Activated gamma-delta T cell treated with Interleukin-2 at 50 U/mL for 16 hours (primary cell): ENCODE data around the gene RYR1.
"Not testable (repeated sequence)": the region's sequence is repeated elsewhere in the genome, so short reads cannot be mapped to it uniquely, and the experiment has no call there.

Experiments
- DNase-seq: peaks from one replicate; pipeline ENCODE4 v3.0.0-alpha.2; 2020

Gene RYR1

DNA sequence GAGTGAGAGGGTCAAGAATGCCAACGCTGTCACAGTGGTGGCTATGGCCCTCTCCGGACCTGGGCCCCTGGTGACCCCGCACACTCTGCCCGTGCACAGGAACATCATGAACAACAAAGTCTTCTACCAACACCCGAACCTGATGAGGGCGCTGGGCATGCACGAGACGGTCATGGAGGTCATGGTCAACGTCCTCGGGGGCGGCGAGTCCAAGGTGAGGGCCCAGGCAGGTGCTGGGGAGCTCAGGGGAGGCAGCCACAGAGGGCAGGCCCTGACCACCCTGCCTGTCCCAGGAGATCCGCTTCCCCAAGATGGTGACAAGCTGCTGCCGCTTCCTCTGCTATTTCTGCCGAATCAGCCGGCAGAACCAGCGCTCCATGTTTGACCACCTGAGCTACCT, 62.6 kb downstream of the RYR1 start:
- DNase-seq = no peak

DNA sequence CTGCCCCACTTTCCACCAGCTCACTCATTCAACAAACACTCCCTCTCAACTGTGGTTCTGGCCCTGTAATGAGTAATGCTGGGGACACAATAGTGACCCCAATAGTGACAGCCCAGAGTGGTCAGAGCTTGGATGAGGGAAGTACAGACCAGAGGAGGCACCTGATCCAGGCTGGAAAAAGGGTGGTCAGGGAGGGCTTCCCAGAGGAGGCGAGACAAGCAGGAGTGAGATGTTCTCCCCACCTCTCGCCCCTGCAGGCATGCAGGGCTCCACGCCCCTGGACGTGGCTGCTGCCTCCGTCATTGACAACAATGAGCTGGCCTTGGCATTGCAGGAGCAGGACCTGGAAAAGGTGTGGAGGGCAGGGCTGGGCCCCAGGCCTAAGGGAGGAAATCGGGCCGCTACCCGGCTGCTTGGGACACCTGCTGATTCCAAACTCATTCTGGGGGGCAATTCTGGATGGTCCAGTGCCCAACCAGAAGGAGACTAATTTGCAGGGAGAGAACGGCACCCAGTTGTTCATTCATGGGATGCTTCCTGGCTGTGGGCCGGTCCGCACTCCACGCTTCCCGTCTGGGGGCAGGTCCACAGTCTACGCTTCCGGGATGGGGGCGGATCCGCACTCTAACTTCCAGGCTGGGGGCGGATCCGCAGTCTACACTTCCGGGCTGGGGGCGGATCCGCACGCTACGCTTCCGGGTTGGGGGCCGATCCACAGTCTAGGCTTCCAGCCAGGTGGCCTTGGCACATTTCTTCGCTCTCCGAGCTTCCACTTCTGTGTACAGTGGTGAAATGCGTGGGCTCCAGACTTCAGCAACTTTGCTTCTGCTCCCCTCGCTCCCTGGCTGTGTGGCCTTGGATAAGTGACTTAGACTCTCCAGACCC, 63.4 kb downstream of the RYR1 start:
- no peak for DNase-seq

DNA sequence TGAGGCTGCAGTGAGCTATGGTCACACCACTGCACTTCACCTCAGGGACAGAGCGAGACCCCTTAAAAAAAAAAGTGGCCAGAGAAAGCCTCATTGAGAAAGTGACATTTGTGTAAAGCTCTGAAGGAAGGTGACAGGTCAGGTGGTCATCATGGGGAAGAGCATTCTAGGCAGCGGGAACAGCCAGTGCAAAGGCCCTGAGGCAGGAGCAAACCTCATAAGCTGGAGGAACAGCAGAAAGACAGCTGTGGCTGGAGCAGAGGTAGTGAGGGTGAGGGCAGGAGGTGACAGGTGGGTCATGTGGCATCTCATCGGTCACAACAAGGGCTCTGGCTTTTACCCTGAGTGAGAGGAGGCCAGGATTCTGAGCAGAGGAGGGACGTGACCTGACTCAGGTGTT, 64.4 kb downstream of the RYR1 start:
- no peak for DNase-seq

DNA sequence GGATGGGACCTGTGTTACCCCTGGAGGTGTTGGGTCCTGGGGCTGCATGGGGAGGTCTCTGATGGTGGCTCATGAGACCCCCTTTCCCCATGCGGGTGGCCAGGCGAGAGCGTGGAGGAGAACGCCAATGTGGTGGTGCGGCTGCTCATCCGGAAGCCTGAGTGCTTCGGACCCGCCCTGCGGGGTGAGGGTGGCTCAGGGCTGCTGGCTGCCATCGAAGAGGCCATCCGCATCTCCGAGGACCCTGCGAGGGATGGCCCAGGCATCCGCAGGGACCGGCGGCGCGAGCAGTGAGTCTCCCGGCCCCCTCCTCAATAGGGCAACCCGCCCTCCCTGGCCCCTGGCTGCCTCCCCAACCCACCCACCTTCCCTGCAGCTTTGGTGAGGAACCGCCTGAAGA, 66.0 kb downstream of the RYR1 start:
- no peak for DNase-seq

DNA sequence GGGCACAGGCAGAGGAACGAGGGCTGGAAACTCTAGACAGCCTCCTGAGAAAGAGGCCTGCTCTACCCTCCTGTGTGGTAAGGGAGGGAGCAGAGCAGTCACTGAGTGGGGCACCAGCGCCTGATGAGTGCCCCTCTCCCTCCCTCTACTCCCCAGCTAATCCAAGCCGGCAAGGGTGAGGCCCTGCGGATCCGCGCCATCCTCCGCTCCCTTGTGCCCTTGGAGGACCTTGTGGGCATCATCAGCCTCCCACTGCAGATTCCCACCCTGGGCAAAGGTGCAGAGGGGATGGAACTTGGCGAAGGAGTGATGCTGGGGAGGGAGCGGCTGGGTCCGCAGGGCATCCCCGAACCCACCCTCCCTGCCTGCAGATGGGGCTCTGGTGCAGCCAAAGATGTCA, 67.0 kb downstream of the RYR1 start:
- no peak for DNase-seq

DNA sequence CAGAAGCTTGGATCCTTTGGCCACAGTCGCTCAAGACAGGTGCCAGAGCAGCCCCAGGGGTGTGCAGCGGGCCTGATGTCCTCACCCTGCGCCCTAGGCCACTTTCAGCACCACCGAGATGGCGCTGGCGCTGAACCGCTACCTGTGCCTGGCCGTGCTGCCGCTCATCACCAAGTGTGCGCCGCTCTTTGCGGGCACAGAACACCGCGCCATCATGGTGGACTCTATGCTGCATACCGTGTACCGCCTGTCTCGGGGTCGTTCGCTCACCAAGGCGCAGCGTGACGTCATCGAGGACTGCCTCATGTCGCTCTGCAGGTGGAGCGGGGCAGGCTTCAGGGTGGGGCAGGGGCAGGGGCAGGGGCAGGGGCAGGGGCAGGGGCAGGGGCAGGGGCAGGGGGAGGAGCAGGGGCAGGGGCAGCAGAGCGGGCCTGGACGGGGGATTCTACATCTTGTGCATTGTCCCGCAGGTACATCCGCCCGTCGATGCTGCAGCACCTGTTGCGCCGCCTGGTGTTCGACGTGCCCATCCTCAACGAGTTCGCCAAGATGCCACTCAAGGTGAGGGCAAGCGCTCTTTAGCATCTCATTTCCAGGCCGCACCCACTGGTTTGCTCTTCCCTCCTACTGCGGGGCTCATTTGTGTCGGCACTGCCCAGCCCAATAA, 69.1 kb downstream of the RYR1 start:
- DNase-seq = no peak

DNA sequence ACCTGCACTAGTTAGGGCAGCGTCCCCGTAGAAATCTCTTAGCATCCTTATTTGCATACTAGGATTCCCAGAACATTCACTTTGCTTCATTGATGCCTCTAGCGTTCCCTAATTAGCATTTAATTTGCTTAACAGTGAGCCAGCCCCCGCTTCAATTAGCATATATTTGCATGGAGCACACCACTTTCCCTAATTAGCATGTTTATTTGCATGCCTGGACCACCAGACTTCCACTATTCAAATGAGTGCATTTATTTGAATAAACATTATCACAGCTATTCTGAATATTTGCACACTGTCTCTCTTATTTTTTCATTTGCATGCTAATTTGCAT, 69.6 kb downstream of the RYR1 start:
- no peak for DNase-seq

DNA sequence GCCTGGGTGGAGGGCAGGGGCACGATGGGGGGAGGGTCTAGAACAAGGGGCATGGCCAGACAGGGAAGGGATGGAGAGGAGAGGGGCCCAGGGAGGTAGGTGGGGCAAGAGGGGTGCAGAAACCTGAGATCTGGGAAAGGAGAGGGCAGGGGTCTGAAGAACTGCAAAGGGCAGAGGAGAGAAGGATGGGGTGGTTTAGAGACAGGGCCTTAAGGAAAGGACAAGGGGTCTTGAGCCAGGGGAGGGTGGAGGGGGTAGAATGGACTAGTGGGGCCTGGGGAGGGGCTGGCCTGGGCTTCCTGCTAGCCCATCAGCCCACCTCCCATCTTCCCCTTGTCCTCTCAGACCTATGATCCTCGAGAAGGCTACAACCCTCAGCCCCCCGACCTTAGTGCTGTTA, 72.5 kb downstream of the RYR1 start:
- no peak for DNase-seq

DNA sequence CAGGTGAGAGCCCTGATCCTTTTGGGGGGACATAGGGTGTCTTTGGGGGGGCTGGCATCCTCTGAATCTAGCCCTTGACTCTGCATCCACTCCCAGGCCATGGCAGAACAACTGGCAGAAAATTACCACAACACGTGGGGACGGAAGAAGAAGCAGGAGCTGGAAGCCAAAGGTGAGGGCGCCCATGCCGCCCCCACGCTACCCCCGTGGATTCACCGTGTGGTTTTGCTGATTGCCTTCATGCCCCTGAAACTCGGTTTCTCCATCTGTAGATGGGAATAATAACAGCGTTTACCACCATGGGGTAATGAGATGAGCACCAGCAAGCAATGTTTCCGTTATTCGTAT, 72.9 kb downstream of the RYR1 start:
- DNase-seq = no peak

DNA sequence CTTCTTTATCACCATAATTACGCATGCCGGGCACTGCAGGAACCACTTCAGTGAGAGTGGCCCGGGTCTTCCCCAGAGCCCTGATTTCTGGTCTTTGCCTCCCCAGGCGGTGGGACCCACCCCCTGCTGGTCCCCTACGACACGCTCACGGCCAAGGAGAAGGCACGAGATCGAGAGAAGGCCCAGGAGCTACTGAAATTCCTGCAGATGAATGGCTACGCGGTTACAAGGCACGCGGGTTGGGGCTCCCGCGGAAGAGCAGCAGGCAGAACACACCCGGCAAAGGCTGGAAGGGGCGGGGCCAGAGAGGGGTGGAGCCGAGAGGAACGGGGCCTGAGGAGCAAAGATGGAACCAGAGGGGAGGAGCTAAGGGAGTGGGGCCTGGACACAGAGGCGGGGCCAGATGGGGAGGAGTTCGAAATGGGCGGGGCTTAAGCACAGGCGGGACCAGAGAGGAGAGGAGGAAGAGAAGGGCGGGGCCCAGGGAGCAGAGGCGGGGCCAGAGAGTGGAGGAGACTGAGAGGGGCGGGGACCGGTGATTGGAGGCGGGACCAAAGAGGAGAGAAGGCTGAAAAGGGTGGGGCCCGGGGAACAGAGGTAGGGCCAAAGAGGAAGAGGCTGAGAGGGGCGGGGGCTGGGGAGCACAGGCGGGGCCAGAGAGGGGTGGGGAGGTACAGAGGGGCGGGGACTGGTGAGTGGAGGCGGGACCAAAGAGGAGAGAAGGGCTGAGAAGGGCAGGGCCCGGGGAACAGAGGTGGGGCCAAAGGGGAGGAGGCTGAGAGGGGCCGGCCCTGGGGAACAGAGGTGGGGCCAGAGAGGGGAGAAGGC, 73.4 kb downstream of the RYR1 start:
- no peak for DNase-seq

DNA sequence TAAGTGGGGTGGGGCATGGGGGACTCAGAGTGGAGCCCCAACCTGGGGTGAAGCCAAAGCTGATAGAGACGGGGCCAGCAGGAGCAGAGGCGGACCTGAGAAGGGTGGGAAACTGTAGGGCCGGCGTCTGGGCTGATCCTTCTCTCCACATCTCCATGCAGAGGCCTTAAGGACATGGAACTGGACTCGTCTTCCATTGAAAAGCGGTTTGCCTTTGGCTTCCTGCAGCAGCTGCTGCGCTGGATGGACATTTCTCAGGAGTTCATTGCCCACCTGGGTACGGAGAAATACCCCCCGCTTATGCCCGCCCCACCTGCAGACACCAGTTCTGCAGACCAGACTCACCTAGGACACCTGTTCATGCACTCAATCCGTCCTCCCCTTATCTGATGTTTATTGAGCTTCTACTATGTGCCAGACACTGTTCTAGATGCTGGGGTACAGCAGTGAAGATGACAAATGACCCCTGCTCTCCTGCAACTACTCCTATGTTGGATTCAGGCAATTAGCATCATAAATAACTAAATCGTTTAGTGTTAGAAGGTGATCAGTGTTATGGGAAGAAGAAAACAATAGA, 74.1 kb downstream of the RYR1 start:
- no peak for DNase-seq

DNA sequence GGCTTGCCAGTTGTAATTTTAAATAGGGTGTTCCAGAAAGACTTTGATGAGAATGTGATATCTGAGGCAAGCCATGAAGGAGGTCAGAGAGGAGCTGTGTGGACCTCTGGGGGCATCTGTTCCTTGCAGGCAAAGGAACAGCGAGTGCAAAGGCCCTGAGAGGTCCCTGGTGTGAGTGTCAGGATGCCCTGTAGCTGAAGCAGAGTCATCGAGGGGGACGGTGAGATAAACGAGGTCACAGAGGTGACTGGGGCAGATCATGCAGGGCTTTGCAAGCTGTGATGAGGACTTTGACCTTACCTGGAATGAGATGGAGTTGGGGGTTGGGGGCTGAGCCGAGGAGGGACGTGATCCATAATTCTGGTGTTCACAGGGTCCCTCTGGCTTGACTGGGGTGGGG, 75.0 kb downstream of the RYR1 start:
- no peak for DNase-seq

DNA sequence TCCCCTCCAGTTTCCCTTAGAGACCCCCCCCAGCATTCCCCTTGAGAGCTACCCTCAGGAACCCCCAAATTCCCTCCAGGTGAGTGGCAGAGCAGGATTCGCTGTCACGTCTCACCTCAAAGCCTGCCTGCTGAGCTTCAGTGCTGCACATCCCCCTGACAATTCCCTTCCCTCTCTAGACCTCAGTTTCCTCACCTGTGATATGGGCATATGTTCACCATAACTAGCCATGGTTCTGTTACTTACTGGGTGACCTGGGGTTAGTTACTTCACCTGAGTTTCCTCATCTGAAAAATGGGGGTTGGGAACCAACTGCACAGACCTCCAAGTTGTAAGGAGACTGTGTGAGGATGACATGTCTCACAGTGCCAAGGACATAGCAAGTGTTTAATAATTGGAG, 75.5 kb downstream of the RYR1 start:
- DNase-seq = no peak

DNA sequence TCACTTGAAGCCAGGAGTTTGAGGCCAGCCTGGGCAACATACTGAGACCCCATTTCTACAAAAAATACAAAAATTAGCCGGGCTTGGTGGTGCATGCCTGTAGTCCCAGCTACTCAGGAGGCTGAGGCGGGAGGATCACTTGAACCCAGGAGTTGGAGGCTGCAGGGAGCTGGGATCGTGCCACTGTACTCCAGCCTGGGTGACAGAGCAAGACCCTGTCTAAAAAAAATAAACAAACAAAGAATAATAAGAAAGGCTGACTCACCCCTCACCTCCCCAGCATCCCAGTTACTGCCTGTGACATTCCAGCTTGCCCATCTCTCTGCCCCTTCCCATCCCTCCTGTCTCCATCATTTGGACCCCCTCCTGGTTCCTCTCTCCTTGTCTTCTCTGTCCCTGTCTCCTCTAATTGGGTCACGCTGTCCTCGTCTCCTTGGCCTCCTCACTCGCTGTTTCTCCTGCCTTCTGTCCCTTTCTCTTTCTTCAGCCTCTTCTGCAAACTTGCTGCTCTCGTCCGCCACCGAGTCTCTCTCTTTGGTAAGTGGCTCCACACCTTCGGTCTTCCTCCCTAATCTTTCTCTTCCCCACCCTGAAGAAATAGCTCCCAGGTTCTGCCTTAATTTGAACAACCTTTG, 77.7 kb downstream of the RYR1 start:
- DNase-seq = no peak

DNA sequence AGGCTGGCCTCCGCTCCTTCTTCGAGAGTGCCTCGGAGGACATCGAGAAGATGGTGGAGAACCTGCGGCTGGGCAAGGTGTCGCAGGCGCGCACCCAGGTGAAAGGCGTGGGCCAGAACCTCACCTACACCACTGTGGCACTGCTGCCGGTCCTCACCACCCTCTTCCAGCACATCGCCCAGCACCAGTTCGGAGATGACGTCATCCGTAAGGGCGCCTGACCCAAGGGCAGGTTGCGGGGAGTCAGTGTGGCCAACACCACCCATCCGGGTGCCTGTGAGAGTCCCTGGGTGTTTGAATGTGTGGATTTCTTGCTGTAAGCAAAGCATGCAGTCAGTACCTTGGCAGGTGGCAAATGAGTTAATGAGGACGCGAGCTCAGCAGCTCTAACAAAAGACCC, 78.8 kb downstream of the RYR1 start:
- no peak for DNase-seq

DNA sequence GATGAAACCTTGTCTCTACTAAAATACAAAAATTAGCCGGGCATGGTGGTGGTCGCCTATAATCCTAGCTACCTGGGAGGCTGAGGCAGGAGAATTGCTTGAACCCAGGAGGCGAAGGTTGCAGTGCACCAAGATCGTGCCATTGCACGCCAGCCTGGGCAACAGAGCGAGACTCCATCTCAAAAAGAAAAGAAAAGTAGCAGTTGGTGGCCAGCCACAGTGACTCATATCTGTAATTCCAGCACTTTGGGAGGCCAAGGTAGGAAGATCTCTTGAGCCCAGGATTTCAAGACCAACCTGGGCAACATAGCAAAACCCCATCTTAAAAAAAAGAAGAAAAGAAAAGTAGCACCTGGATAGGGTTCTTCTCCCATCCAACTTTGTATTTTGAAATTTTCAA, 79.7 kb downstream of the RYR1 start:
- not testable (repeated sequence) for DNase-seq

DNA sequence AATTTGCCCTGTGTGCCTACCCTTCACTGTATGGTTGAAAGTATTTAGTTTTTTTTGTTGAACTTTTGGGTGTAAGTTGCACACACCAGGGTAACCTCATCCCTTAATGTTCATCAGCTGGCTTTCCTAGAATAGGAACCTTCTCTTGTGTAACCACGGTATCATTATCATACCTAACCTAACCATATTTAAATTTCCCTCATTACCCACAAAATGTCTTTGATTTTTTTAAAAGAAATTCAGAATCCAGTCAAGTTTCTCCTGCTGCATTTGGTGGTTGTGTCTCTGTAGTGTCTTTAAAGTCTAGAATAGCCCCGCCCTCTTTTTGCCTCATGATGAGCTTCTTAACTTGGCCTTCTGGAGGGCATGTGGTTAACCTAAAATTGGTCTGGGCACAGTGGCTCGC, 80.3 kb downstream of the RYR1 start:
- DNase-seq = no peak

DNA sequence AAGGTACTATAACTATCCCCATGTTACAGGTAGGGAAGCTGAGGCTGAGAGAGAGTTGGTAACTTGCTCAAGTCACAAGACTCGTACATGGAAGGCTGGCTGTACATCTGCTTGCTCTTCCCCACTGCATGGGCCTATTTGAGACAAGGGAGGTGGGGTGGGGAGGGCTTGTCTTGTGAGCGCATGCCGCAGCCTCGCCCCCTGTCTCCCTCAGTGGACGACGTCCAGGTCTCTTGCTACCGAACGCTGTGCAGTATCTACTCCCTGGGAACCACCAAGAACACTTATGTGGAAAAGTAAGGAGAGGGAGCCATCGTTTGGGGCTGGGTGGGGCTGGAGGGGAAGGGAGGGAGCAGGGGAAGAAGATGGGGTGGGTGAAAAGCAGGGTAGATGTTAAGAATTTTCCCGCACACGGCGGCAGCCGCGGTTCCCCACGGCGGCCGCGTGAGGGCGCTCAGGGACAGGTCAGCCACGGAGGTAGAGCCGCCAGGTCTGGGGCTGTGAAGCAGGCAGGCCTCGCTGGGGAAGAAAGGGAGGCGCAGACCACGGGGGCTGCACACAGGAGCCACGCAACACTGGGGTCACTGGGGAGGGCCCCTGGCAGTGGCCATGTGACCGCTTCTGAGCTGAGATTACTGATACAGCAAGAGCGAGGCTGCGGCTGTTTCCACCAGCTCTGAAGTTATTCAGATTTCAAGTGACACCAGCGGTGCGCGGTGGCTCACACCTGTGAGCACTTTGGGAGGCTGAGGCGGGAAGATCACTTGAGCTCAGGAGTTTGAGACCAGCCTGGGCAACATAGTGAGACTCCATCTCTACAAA, 81.5 kb downstream of the RYR1 start:
- peak; percentile 74 for DNase-seq

DNA sequence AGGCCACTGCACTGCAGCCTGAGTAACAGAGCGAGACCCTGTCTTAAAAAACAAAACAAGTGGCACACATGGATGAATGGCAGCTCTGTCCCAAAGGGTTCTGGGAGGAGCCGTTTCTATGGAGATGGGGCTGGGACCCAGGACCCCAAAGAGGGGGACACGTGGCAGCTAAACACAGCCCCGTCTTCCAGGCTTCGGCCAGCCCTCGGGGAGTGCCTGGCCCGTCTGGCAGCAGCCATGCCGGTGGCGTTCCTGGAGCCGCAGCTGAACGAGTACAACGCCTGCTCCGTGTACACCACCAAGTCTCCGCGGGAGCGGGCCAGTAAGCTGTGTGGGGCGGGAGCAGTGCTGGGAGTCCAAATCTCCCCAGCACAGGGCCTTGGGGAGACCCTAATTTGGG, 82.4 kb downstream of the RYR1 start:
- no peak for DNase-seq

DNA sequence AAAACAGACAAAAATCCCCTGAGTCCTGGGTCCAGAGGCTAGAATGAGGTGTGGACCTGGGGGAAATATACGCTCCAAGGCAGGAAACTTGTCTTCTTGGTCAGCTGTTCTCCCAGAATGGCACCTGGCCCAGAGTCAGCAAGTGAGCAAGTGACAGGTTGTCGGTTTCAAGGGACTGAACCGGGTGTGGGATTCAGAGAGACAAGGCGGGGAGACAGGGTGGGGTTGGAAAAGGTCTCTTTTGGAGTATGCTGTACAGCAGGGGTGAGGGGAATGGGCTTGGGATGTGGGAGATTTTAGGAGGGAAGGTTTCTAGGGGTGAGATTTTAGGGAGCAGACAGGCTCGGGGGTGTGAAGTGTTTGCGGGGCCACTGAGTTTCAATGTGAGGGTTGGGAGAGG, 83.3 kb downstream of the RYR1 start:
- no peak for DNase-seq

DNA sequence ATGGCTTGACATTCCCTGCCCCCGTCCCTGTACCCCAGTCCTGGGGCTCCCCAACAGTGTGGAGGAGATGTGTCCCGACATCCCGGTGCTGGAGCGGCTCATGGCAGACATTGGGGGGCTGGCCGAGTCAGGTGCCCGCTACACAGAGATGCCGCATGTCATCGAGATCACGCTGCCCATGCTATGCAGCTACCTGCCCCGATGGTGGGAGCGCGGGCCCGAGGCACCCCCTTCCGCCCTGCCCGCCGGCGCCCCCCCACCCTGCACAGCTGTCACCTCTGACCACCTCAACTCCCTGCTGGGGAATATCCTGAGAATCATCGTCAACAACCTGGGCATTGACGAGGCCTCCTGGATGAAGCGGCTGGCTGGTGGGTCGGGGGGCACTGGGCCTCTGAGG, 83.8 kb downstream of the RYR1 start:
- no peak for DNase-seq

DNA sequence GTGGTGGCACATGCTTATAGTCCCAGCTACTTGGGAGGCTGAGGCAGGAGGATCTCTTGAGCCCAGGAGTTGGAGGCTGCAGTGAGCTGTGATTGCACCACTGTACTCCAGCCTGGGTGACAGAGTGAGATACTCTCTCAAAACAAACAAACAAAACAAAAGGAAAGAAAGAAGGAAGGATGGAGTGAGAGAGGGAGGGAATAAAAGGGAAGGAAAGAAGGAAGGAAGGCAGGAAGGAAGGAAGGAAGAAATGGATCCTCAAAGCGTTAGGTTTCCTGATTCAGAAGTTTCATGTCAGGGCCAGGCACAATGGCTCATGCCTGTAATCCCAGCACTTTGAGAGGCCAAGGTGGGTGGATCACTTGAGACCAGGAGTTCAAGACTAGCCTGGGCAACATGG, 84.5 kb downstream of the RYR1 start:
- not testable (repeated sequence) for DNase-seq
